KBM-7 (cell line): Measurements from ENCODE around the gene ADCY1.

ENCODE experiments used
- DNase-seq: peaks from one replicate; pipeline ENCODE4 v3.0.0-alpha.2; 2015
- in situ Hi-C: fragments of 300-500 bp; cut with MboI; formaldehyde crosslinking; loops from 2 replicates; pipeline ENCODE4 v1.14.3; 2020; ENCODE audit warnings: low sequenced_read_pairs, low pct_unique_long_range_greater_than_20kb, mixed read lengths

ADCY1 gene

GRCh38 chr7:45646207-45646821 is 72.1 kb downstream of the ADCY1 start:
- in situ Hi-C loops, result no loop called here
- DNase-seq, result no peak

DNA sequence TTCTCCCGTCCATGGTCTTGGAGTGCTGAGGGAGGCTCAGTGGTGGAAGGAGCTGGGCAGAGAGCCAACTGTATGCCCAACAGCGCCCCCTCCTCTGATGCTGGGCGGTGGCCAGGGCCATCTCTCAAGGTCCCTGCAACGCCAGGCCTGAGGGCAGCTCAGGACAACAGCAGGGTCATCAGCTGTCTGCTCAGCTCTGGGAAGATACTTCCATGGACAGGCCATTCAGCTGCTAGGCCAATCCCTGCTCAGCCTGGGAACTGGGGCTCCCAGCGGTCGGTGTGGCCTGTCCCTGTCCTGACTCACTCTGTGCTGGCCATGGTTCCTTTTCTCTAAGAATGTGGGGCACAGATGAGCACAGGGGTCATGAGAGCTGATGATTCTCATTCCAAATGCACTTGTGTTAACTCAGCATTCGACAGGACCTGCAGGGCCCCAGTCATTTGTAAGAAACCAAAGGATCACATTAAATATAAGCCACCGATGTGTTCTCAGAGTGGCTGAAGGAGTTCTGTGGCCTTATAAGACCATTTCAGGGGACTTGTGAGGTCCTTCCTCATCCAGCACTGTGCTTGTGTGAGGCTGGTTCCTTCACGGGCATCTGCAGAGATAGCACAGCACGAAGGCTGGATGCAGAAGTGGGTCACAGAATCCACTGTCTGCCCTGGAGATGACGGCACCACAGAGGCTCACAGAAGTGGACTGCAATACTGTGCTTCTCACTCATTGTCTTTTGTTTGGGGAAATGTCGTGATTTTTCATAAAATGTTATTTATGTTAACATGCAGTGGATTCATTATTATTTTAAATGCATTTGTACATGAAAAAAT is 73.0 kb downstream of the ADCY1 start:
- in situ Hi-C loops, result no loop called here
- no peak for DNase-seq

- DNase-seq, result no peak
- in situ Hi-C loops, result no loop called here
Observed at GRCh38 chr7:45647967-45648670, 74.0 kb downstream of the ADCY1 start.

GRCh38 chr7:45648671-45648995 is 74.5 kb downstream of the ADCY1 start:
- in situ Hi-C loops, result no loop called here
- DNase-seq, result no peak

- in situ Hi-C loops, result no loop called here
- no peak for DNase-seq
Observed at GRCh38 chr7:45649560-45650346, 75.6 kb downstream of the ADCY1 start.

GRCh38 chr7:45650404-45651394 is 76.5 kb downstream of the ADCY1 start:
- no peak for DNase-seq
- in situ Hi-C loops, result no loop called here

GRCh38 chr7:45651540-45651939 is 77.4 kb downstream of the ADCY1 start:
- in situ Hi-C loops, result no loop called here
- DNase-seq, result no peak

DNA sequence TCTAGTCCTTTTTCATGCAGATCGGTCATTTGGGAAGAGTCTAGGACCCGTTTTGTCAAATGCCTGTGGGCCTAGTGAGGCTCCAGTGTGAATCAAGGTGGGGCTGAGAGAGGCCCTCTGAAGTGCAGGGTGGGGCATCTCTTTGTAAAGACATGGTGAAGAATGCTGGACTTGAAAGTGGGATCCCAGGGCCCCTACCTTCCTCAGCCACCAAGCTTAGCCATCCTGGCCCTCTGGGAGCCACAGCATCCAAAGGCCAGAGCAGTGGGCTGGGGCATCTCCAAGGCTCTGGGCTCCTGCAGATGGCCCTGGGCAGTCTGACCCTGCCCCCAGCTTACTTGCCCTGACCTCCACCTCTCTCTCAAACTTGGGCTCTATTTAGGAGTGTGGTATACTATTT is 78.5 kb downstream of the ADCY1 start:
- in situ Hi-C loops, result no loop called here

DNA sequence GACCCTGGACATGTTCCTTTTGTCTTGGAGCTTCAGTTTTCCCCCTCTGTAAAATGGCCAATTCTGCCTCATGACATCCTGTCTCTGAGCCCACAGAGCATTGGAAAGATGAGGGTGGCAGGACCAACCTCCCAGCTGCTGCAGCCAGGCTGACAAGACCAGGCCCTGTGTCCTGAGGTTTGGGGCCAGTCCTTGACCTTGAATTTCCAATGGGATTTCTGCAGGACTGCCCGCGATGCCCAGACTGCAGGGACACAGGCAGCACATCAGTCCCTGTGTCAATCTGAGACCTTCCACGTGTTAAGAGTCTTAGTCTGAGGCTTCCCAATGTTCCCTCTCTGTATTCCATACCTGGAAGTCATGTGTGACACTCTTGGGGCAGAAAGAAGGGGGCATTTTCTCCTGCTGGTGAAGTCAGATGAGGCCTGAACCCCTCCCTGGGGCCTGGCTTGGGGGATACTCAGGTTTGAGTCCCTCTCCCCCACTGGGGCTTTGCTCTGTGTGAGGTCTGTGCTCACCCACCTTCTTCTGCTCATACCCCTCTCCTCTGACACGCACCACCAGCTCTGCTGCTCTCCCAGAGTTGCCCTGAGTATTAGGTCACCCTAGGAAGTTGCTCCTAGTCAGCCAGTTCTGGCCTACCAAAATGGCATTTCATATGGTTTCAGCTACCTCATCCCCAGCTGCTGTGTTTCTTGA is 79.2 kb downstream of the ADCY1 start:
- DNase-seq, result no peak
- in situ Hi-C loops, result no loop called here

More for the DNA sequence above, 78.5 kb downstream of the ADCY1 start:
- no peak for DNase-seq

DNA sequence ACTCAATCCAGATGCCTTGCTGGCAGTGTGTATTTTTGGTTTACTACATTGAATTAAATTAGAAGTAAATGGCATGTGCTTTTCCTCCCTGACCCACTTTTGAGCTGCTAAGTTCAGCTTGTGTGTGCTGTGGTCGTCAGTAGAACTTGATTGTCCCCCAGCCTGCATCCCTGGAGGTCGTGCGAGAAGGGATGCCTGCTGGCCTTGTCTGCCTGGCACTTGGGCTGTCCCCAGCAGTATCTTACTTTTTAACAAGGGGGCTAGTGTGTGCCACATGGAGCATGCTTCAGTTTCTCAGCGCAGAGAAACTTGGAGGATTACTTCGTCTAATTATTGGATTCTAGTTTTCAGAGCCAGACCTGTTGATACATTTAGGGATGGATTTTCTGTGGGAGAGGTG is 80.2 kb downstream of the ADCY1 start:
- in situ Hi-C loops, result no loop called here
- no peak for DNase-seq

DNA sequence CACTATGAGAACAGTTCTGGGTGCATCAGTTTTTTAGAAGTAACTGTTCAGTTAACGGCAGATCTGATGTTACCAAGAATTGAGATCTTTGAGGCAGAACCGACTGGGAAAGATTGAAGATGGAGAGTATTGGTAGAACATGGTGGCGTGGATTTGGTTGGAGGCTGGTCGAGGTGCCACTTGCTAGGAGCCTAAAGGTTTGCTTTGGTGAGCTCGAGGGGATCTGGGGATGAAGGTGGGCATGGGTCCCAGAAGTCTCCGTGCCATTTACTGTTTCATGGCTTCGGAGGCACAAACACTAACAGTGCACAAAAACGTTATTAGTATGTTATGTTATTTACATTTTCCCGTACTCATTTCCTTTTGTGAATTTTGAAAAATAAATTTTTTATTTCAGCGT is 81.4 kb downstream of the ADCY1 start:
- DNase-seq, result no peak
- in situ Hi-C loops, result no loop called here

DNA sequence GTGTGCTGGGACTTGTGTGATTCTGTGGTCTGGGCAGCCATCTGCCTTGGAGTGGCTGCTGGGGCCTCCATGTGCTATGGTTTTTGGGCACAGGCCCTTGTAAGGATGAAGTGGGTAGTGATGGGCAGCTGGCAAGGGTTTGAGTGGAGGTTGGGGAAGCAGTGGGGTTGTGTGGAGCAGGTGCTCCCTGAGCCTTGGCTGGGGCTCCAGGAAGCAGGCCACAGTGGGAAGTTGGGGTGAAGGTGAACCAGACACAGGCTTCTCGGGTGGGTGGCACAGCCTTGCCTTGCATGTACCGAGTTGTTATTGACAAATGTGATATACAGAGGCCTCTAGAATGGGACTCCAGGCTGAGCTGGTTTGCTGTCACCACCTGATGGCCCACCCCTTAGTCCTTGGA is 82.3 kb downstream of the ADCY1 start:
- in situ Hi-C loops, result no loop called here
- no peak for DNase-seq

DNA sequence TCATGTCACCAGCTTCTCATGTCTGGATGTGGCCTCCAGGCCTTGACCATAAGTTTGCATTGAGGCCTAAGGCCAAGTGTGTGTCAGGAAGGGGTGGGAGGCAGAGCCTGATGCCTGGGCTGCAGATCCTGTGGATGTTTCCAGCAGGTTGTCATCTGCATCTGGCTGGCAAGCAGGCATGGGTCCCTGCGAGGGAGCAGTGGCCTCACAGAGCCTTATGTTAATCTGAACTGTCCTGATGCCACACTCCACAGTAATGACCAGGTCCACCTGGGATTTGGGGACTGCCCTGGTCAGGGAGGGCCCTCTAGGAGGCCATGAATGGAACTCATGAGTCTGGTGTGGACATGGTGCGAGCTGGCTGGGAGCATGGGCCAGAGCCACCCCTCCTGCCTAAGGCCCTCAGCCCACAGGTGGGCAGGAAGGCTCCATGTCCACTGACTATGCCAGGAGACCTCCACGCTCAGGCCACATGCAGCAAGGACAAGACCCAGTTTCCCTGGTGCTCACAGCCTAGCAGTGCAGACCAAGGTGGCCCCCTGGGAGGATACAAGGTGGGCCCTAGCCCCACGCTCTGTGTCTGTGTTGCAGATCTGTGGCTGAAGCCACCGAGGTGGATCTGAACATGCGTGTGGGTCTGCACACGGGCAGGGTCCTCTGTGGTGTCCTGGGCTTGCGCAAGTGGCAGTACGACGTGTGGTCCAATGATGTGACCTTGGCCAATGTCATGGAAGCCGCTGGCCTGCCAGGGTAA is 83.1 kb downstream of the ADCY1 start:
- in situ Hi-C loops, result no loop called here
- no peak for DNase-seq

DNA sequence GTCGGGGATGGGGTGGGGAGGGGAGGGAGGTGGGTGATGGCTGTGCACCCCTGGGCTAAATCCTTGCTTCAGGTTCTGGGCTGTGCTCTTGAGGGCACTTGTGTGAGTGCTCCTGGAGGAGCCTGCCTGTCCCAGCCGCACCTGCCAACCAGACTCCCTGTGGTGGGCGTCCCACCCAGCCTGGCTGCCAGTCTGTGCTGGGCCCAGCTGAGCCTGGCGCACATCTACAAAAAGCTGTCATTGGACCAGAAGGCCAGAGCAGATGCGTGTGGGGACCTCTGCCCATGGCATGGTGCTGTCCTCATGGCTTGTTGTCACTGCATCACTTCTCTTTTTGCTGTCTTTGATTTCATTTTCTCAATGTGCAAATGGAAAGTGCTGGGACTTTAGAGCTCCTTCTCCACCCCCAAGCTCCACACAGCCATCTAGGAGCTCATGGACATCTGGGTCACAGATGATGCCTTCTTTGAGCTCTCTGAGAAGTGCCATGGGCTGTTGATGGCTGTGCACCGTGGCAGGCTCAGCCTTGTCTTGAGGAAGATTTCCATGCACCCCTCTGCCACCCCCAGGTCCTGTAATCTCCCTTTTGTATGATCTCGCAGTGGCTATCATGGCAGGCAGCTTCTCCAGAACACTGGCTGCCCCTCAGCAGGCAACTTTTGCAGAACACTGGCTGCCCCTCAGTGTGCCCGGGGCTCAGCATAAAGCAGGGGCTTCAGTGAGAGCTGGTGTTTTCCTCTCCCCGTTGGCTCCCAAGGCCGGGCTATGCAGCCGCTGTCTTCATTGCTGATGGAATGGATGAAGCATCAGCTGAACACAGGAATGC is 83.9 kb downstream of the ADCY1 start:
- no peak for DNase-seq
- in situ Hi-C loops, result no loop called here

DNA sequence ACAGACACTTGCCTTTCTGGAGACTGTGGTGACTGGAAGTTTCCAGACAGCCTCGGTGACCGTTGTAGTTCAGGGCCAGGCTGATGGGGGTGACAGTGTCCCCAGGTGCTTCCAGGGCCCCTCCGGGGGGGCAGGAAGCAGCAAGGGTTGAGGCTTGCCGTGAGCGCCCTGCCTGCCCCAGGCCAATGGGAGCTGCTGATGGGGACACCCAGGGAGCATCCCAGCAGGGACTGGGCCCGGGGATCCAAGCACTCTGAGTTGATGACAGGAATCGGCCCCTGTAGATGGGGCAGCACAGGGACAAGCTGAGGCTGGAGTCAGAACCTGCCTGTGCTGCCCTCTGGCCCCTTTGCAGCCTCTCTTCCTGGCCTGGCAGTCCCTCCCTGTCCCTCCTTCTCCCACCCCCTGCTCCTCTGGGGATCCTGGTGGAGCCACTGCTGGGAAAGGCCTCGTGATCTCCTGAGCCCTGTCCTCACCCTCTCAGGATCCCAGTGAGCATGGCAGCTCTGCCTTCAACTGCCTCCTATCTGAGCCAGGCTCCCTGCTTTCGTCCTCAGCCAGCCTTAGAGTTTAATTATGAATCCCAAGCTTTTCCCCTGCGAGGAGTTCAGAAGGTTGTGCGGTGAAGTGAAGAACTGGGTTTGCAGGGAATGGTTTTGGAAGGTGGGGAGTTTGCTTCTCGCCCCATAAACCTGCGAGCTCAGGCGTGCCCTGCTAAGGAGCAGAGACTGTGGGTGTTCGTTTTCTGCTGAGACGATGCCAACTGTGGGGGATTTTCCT is 84.7 kb downstream of the ADCY1 start:
- in situ Hi-C loops, result no loop called here
- DNase-seq, result no peak
